ENCODE data around the gene KIF13A.
"Not testable (repeated sequence)": the region's sequence is repeated elsewhere in the genome, so short reads cannot be mapped to it uniquely, and the experiment has no call there.

KIF13A gene

DNA sequence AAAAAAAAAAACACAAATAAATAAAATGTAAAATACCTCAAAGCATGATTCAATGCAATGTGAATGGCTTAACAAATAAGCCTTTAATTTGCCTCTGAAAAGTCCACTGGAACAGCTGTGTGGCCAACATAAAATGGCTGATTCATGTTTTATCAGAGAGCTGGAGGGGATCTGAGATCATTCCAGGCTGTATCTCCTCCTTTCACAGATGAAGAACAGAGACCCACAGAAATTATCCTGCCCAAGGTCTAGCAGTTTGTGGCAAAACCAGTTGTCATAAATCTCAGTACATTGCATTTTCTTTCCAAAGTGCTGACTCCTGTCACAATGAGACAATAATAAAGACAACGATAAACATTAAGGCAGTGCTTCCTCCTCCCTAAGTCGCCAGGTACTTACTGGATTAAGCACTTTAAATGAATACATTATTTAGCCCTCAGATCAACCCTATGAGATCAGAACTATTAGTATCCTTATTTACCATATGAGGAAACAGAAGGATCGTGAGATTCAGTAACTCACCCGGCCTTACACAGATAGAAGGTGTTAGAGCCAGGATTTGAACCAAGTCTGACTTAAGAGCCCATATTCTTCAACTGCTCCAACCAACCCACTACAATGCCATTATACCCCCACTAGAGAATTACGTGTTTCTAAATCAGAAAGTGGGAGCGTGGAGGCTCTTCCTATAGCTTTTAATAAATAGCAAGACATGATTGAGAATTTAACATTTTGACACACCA lies 118.3 kb downstream of the KIF13A start:
- no peak for DNase-seq

DNA sequence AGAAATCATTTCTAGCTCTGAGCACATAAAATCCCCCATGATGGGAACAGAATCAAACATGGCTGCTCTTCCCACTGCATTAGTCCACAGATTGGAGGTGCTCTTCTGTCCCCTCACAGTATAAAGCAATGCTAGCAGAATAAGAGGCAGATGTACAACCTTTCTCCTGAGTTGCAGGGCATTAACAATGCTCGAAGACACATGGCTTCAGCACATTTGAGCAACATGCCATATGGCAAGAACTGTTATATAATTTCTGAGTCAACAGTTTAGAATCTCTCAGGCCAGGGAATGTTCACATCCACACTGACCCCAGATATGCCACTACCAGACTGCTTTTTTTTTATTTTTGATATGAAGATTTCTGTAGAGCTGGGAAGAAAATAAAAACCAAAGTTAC lies 119.6 kb downstream of the KIF13A start:
- no peak for DNase-seq

DNA sequence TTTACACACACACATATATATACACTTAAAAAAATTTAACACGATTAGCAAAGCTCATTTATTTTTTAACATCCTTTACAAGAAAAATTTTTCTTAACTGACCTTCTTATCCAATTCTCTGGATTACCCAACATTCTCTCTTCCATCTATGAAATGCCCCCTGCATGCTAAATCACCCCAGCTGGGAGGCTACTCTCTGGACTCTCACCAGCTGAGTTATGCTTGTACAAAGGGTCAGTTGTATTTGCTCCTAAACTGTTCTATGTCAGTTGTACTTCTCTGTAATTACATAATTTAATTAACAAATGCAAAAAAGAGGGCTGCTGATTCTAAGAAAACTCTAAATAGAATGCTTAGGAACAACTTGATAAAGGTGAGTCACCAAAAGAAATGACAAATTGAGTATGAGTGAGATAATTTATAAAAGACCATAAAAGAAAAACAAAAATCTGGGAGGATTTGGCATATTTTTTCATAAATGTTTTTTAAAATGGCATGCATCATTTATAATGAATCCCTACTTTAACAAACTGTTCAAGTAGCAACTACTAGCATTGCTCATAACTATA lies 120.5 kb downstream of the KIF13A start:
- no peak for DNase-seq

DNA sequence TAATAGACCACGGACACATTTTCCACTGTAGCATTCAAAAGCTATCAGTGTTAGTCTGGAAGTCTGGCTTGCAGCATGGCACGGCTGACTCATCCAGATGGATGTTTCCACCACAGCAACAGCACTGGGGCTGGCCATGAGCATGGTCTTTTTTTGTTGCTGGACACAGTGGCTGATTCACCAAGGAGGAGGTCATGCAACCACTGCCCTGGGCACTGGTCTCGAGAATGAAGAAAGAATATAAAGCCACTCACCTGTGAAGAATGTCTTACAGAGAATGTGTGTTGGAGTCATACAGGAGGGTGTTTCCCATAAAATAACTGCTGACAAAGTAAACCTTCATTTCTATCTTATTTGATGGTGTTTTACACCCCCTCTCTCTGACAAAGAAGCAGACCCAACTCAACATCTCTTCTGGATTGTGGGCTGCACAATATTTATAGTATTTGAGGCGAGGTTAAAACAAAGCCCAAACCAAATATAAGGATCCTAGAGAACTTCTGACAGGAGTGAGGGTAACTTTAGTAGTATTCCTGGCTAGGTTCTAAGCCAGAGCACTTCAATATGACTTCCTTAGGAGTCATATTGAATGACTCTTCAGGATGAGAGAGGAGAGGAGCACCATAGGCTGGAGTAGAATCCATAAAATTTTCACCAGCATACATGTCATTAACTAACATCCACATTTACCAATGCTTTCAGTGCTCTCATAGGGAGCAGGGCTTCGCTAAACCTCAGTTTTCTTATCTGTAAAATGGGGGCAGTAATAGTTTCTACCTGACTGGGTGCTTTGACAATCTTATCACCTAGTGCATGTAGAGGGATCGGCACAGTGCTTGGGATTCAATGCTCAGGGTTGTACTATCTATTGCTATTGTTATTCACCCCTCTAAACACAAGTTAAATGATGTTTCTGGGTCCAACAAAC lies 121.4 kb downstream of the KIF13A start:
- DNase-seq, result no peak

DNA sequence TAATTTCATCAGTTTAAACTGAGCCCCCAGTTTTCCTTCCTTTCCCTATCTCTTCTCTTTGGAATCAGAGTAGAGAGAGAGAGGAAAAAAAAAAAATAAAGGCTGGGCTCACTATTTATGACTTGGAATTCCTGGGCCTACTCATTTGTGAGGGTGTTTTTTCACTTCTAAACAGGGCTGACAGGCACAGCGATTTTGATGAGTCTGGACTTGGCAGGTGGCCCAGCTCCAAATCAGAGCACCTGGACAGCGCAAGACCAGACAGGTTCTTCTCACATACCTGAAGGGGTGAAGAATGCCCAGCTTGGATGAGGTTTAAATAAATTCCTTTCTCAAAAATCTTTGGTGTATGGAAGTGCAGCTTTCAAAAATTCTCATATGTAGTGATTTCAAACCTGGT lies 122.2 kb downstream of the KIF13A start:
- DNase-seq, result no peak

DNA sequence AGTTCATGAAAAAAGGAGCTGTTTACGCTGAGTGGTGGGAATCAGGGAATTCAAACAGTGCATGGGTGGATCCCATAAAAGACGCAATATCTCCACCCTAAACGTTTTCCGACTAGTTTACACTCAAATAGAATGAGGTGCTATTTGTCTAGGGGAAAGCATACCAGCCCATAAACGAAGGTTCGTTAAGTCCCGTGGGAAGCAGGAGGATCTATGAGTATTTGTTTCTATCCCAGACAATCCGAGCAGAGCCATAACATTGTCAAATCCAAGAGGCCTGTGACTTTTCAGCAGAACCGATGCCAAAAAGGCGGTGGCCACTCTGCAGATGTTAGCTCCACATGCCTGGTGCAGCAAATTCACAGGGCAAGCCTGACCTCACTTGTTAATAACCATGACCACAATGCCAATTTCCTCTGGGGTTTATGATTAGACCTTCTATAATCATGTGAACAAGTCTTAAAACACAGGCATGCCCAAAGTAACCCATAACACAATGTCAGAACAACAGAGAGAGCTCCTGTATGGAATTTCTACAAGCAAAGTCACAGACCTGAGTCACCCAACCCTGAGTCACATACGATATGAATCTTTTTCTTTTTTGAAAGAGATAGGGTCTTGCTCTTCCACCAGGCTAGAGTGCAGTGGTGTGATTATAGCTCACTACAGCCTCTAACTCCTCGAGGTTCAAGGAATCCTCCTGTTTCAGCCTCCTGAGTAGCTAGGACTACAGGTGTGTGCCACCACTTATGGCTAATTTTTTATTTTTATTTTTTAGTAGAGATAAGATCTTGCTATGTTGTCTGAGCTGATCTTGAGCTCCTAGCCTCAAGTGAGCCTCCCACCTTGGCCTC lies 123.3 kb downstream of the KIF13A start:
- no peak for DNase-seq

DNA sequence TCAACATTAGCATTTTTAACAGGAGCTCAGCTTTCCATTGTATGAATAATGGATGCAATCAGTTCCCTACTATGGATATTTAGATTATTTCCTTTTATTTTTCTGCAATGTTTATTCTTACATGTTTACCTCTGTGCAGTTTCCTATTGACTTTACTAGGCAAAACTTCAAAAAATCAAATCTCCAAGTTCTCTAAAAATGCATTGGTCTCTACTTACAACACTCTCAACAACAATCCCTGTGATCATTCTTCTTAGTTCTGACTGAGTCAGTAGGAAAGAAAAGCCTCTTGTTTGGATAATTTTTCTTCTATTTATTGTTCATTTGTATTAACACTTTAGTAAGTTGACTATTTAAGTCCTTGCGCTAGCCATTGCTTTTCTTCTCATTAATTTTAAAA lies 126.1 kb downstream of the KIF13A start:
- DNase-seq, result no peak

DNA sequence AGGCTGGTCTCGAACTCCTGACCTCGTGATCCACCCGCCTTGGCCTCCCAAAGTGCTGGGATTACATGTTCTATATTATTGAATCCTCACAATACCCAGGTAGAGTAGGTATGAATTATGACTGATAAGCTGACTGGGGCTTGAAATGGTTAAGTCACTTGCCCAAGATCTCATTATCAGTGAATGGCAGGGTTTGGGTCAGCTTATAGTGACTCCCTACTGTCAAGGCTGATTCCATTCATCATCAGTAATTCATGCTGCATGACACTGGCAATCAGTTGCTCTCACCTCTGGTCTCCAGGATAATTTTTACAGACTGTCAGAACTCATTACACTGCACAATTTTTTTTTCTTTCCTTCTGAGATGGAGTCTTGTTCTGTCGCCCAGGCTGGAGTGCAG lies 127.6 kb downstream of the KIF13A start:
- DNase-seq, result no peak

DNA sequence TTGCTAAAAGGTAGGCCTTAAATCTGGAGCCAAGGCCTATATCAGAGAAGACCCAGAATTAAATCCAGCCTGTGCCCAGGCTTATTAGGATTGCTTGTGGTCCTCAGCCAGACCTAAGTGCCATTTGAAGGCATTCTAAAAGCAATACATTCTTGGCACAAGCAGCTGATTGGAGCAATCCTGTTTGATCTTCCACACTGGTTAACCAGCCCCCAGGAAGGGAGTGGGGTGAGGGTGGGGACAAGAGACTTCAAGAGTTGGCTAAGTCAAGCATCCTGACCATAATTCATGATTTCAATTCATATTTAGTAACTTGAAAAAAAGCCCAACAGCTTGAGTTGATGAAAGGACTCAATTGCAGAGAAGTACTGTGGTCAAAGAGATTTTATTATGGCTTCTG lies 128.9 kb downstream of the KIF13A start:
- no peak for DNase-seq

DNA sequence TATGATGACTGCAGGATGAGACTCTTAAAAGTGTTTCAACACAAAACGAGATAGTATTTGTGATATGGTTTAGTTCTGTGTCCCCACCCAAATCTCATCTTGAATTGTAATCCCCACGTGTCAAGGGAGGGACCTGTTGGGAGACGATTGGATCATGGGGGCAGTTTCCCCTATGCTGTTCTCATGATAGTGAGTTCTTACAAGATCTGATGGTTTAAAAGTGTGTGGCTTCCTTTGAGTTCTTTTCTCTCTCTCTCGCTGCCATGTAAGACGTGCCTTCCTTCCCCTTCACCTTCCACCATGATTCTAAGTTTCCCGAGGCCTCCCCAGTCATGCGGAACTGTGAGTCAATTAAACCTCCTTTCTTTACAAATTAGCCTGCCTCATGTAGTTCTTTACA lies 130.2 kb downstream of the KIF13A start:
- DNase-seq, result not testable (repeated sequence)

DNA sequence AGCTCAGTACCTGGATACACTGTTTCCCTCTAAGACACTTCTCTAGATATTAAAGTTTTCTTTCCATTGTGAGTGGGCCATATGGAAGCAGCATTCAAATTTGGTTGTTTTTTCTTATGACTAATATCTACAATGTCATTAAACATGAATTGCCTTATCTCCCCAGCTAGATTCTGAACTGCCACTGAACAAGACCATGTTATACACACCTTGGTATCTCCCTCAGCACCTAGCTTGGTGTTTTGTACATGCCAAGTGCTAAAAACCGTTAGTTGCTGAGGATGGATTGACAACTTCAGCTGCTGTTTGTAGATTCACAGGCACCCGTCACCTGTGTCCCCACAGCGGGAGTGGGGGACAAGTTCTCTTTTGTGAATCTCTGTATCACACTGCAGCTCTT lies 131.1 kb downstream of the KIF13A start:
- DNase-seq, result no peak

DNA sequence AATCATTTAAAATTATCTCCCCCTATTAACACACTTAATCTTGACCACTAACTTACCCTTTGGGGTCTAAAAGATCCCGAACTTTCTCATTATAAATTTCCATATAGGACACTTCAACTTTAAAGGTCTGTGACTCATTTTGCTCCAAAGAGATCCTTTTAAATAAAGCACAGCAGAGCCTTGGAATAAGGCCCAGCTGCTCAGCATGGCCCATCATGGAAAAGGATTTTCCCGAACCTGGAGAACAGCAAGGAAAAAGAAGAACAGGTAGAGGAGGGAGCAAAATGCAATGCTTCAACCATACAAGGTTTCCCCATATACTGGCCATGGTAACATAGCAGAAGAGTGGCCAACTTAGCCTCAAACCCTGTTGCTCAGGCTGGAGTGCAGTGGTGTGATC lies 132.1 kb downstream of the KIF13A start:
- DNase-seq, result no peak

DNA sequence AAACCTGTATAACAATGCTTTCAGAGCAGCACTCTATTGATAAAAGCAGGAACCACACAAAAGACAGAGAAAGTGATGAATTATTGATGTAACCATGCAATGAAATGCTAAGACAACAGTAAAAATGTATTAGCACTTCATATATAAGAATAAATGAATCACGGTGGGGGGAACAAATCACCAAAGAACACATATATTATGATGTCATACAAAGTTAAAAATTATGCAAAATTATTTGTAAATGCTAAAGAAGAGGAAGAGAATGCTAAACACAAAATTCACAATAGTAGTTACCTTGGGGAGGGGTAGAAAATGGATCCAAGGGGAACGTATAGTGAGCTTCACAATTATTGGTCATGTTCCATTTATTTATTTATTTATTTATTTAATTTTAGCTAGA lies 133.9 kb downstream of the KIF13A start:
- no peak for DNase-seq

DNA sequence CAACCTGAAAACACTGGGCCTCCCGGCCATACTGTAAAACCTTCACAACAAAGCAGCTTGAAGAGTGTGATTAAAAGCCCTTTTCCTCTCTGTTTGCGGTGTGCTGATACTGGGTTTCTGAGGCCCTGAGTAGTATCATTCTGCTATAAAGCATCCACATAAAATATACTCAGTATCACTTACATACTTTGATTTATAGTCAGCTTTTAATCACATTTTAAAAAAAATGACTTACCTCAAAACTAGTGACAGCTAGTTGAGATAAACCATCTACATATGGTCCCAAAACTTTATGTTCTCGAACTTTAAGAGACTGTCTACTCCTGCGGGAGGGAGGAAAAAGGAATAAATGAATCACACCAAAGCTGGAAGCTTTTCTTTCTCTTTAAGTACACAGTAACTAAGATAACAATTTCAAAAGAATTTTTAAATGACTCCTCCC lies 135.7 kb downstream of the KIF13A start:
- no peak for DNase-seq

DNA sequence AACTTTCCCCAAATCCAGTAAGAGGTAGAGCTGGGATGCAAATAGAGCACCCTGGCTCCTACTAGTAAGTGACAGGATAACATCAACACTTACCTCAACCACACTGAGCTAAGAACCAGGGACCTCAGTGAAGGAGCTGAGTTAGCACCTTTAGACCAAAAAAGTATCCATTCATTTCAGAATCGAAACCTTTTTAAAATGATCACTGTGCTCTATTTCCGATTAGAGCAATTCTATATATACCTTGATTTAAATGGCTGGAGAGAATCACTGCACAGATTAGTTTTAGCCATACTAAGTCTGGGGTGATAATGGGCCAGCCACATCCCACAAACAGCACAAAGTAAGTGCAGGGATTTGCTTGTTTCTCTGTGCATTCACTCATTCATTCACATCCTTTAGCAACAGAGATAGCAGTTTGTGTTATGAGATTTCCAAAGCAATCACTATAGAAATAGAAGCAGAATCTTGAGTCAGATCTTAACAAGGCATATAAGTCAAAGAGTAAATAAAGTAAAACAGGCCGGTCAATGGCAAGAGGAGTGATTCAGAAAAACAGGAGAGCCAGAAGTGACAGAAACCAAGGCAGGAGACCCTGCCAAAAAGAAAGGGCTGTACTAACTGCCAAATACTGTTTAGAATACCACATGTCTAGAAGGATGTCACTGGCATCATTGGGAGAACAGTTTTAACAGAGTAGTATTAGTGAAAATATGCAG lies 136.3 kb downstream of the KIF13A start:
- no peak for DNase-seq

DNA sequence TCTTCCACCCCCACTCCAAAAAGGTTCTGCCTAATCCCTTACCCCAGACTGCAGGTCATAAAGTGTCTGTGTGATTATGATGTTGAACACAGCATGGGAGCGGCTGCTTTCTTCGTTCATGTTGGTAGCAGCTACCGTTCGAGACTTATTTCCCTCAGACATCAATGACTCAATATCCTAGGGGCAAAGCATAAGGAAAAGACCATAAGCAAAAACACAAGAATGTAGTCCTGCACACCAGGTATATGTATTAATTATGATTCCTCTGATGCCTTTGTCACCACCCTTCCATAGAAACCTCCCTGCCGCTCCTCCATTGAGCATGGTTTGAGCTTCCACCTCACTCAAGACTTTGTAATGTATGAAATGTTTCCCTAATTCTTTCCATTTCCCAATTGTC lies 137.2 kb downstream of the KIF13A start:
- DNase-seq, result no peak

DNA sequence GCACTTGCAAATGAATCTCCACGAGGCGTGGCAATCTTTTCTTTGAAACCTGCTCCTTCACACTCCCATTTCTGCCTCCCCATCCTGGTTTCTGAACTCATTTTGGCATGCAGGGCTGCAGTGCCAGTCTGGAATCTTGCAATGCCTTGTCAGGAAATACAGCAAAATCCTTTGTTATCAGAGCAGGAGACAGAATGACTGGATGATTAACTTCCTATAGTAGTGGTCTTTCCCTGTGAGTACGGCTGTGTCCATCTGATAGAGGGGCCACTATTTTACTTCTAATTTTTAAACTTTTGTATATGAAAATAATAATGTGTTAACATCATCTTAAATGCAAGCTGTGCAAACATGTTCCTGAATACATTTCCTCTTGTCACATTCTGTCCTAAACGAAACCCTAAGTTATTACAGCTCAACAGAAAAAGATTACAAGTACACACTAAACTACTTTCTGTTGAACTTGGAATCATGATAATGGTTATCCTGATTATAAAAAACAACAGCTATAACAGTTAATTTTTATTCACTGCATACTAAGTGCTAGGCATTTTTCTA lies 140.2 kb downstream of the KIF13A start:
- DNase-seq, result no peak

DNA sequence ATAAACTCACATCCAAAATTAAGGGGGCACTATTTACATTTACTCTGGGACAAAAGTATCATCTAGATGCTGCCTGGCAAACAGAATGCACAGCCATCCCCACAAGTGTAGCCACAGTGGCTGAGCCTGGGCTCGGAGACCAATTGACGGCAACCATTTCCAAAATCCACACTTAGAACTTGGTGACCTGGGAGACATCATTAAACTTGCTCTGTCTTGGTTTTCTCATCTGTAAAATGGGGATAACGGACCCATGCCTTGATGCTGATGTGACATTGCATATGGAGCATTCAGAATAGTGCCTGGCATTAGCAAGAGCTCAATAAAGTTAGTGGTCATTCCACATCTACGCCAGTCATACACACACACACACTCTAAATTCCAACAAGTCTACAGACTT lies 140.7 kb downstream of the KIF13A start:
- DNase-seq, result no peak

DNA sequence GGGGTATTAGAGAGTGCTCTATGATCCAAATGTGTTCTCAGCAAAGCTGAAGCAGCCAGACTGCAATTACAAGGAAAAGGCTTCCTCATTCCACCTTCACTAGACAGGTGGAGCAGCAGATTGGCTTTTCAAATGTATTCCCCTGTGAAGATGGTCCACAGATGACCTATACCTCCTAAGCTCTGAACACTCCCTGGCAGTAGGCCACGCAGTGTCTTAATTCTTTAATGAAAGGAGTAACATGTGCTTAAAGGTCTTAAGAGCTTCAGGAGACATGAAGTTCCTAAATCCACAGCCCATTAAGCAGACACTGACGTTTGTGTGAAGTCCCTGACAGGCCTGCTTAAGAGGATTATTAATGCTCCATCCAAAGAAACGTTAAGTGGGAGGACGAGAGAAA lies 141.8 kb downstream of the KIF13A start:
- DNase-seq, result no peak

DNA sequence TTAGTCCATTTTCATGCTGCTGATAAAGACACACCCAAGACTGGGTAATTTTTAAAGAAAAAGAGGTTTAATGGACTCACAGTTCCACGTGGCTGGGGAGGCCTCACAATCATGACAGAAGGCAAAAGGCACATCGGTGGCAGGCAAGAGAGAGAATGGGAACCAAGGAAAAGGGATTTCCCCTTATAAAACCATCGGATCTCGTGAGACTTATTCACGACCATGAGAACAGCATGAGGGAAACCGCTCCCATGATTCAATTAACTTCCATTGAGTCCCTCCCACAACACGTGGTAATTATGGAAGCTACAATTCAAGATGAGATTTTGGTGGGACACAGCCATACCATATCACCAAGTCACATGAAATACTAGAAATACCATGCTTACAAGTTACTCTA lies 142.5 kb downstream of the KIF13A start:
- not testable (repeated sequence) for DNase-seq

DNA sequence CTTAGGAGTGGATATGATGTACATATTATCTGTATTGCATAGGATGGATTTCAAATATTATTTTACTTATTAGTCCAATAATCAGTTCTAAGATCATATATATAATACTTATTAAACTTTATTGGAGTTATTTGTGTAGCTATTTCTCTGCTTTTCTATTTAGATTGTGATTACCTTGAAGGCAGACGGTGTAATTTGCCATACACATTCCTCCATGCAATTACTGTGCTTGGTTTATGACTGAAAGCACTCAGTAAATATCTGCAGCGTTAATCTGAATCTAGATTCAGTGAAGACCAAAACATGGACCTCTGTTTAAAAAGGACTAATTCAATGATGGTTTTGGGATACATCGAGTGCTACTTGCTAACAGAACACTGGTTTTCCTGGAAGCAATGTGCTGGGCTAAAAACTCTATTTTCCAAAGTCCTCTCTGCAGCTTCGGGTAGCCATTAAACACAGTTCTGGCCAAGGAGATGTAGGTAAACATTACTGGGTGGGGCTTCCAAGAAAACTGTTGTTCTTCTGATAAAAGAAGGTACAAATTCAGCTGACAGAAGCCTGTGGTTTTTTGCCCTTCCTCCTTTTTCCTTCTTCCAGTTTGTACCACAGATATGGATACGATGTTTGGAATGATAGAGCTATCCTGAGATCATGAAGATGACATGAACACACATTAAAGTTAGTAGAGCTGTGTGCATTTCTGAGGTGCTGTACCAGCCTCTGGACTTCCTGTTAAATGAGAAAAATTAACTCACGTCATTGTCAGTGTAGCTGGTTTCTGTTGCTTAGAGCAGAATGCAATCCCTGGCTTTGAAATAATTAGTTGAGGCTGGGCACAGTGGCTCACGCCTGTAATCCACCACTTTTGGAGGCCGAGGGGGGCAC lies 144.3 kb downstream of the KIF13A start:
- no peak for DNase-seq

Measured in CD4-positive, alpha-beta T cell treated with Interferon gamma for 1 hour (primary cell).